Panc1 (cell line): ENCODE measurements around the gene AMFR. TPM values are rescaled to one million over a fixed set of nuclear protein-coding genes. Genes with fewer than 3 reads are reported as not detected.

ENCODE experiments used
- ATAC-seq: fragments of 200-7000 bp; cut with Tn5 transposase; 2 replicates; pipeline ENCODE4 v1.9.1; 2020; ENCODE audit warnings: mild to moderate bottlenecking, moderate library complexity
- BruUV-seq: library from RNA; stranded (reverse); fragments of 400-500 nt; replicated peaks from 2 replicates; lab custom pipeline; 2021; lab: Mats Ljungman, UMichigan
- CTCF ChIA-PET: fragments of 300-600 bp; sonication (Branson Sonifier 250); formaldehyde crosslinking; loops from one replicate; lab custom pipeline; 2022; ENCODE audit warnings: antibody characterized with exemption; lab: Charles Lee
- POLR2A ChIA-PET: fragments of 300-600 bp; sonication (Branson Sonifier 250); formaldehyde crosslinking; loops from one replicate; lab custom pipeline; 2022; ENCODE audit warnings: antibody characterized with exemption; lab: Charles Lee
- DNase-seq: peaks from one replicate; pipeline ENCODE4 v3.0.0-alpha.2; 2010; ENCODE audit warnings: low read depth, low spot score
- H3K27ac ChIP-seq: 2 replicates; pipeline ENCODE4 v1.5.1; 2011; ENCODE audit warnings: mild to moderate bottlenecking, low read length, inconsistent platforms
- H3K27me3 ChIP-seq: fragments of 200-500 bp; sonication (Bioruptor generic); 2 replicates; pipeline ENCODE4 v1.6.0; 2014; ENCODE audit warnings: low read length, inconsistent platforms; ENCODE audit not compliant: control insufficient read depth, insufficient read depth
- H3K36me3 ChIP-seq: fragments of 200-500 bp; sonication (Bioruptor generic); 2 replicates; pipeline ENCODE4 v1.5.1; 2014; ENCODE audit warnings: inconsistent platforms, mild to moderate bottlenecking, low read length, moderate library complexity; ENCODE audit not compliant: control insufficient read depth, insufficient read depth
- H3K4me1 ChIP-seq: 2 replicates; pipeline ENCODE4 v1.5.1; 2011; ENCODE audit warnings: inconsistent platforms, mild to moderate bottlenecking, low read length, moderate library complexity; ENCODE audit not compliant: control insufficient read depth, insufficient read depth
- H3K4me3 ChIP-seq, 2 experiments: 2 replicates each; pipeline ENCODE4 v1.5.1; 2011 to 2012; ENCODE audit warnings: low read depth in 2 of 2, low read length in 2 of 2, mild to moderate bottlenecking in 2 of 2, inconsistent platforms in 1 of 2, moderate library complexity in 1 of 2
- H3K9me3 ChIP-seq: fragments of 200-500 bp; sonication (Bioruptor generic); 2 replicates; pipeline ENCODE4 v1.5.1; 2014; ENCODE audit warnings: low read depth, mild to moderate bottlenecking, inconsistent platforms, low read length, moderate library complexity; ENCODE audit not compliant: control insufficient read depth, insufficient read depth
- POLR2AphosphoS5 ChIP-seq: IDR thresholded peaks from 2 replicates; pipeline ENCODE4 v1.6.1; 2012; ENCODE audit warnings: mild to moderate bottlenecking, low read depth, low read length, moderate library complexity
- SIN3A ChIP-seq: IDR thresholded peaks from 2 replicates; pipeline ENCODE4 v1.6.1; 2012; ENCODE audit warnings: low read depth, mild to moderate bottlenecking, low read length, moderate library complexity, borderline replicate concordance; ENCODE audit not compliant: insufficient read depth
- TCF7L2 ChIP-seq: IDR thresholded peaks from 2 replicates; pipeline ENCODE4 v1.6.1; 2011; ENCODE audit warnings: mild to moderate bottlenecking, low read depth, low read length, inconsistent platforms
- in situ Hi-C: cut with HindIII; loops from 2 replicates; pipeline ENCODE4 v1.10.0; 2016; ENCODE audit warnings: low sequenced_read_pairs, low pct_unique_long_range_greater_than_20kb
- intact Hi-C: fragments of 100-400 bp; cut with micrococcal nuclease; formaldehyde crosslinking; loops from one replicate; pipeline ENCODE4 v1.10.0; 2022; ENCODE audit not compliant: unreplicated experiment
- total RNA-seq: library from RNA; stranded (reverse); gene quantifications from one replicate; pipeline ENCODE4 v1.2.1, GENCODE V29; 2021; ENCODE audit not compliant: unreplicated experiment
- TF ChIP-seq, protein P1 (sequence below): fragments of 450-650 bp; IDR thresholded peaks from 2 replicates; pipeline ENCODE4 v1.5.1; 2017; ENCODE audit warnings: mild to moderate bottlenecking
- TF ChIP-seq, protein P2 (sequence below), 2 experiments: IDR thresholded peaks; 2 replicates each; pipeline ENCODE4 v1.6.1; 2011 to 2012; ENCODE audit warnings: low read depth in 2 of 2, control low read depth in 1 of 2, low read length in 1 of 2, mild to moderate bottlenecking in 1 of 2, moderate library complexity in 1 of 2; ENCODE audit not compliant: insufficient read depth in 1 of 2

AMFR gene
- total RNA-seq, 1 experiment from 2014 or later: 89.6 TPM

DNA sequence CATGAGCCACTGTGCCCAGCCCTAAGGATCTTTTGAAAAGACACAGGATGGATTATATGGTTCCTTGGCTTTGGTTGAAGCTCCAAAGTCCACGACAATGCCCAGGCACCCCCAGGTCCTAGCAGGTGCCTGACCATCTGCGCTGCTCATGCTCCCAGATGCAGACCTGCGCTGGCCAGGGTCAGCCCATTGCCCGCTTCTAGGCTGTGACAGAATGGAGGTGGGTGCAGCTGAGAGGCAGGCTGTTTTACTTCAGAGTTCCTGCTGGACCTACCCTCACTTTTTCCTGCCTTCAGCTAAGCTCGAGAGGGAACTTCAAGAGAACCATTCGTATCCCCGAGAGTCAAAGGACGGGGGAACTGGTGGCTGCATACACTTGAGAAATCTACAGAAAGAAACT, 60.5 kb downstream of the AMFR start:
- no peaks in the 10 kb centered on the region for H3K27me3 ChIP-seq
- DNase-seq (no peak), ATAC-seq (no peak)
- no peaks in the 10 kb centered on the region for H3K4me1 ChIP-seq
- H3K36me3 ChIP-seq: no peaks in the 10 kb centered on the region
- TF ChIP-seq, protein P1, sequence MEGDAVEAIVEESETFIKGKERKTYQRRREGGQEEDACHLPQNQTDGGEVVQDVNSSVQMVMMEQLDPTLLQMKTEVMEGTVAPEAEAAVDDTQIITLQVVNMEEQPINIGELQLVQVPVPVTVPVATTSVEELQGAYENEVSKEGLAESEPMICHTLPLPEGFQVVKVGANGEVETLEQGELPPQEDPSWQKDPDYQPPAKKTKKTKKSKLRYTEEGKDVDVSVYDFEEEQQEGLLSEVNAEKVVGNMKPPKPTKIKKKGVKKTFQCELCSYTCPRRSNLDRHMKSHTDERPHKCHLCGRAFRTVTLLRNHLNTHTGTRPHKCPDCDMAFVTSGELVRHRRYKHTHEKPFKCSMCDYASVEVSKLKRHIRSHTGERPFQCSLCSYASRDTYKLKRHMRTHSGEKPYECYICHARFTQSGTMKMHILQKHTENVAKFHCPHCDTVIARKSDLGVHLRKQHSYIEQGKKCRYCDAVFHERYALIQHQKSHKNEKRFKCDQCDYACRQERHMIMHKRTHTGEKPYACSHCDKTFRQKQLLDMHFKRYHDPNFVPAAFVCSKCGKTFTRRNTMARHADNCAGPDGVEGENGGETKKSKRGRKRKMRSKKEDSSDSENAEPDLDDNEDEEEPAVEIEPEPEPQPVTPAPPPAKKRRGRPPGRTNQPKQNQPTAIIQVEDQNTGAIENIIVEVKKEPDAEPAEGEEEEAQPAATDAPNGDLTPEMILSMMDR: no peak
- no peak for TF ChIP-seq POLR2AphosphoS5
- TF ChIP-seq SIN3A: no peak
- no peak for TF ChIP-seq TCF7L2
- TF ChIP-seq, protein P2, sequence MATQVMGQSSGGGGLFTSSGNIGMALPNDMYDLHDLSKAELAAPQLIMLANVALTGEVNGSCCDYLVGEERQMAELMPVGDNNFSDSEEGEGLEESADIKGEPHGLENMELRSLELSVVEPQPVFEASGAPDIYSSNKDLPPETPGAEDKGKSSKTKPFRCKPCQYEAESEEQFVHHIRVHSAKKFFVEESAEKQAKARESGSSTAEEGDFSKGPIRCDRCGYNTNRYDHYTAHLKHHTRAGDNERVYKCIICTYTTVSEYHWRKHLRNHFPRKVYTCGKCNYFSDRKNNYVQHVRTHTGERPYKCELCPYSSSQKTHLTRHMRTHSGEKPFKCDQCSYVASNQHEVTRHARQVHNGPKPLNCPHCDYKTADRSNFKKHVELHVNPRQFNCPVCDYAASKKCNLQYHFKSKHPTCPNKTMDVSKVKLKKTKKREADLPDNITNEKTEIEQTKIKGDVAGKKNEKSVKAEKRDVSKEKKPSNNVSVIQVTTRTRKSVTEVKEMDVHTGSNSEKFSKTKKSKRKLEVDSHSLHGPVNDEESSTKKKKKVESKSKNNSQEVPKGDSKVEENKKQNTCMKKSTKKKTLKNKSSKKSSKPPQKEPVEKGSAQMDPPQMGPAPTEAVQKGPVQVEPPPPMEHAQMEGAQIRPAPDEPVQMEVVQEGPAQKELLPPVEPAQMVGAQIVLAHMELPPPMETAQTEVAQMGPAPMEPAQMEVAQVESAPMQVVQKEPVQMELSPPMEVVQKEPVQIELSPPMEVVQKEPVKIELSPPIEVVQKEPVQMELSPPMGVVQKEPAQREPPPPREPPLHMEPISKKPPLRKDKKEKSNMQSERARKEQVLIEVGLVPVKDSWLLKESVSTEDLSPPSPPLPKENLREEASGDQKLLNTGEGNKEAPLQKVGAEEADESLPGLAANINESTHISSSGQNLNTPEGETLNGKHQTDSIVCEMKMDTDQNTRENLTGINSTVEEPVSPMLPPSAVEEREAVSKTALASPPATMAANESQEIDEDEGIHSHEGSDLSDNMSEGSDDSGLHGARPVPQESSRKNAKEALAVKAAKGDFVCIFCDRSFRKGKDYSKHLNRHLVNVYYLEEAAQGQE (IDR thresholded peaks at IDR 0.05; ENCODE audit: insufficient read depth in 1 of 2, low read depth in 2 of 2, low read length in 1 of 2): no peak
- no peak overlapping the region for H3K27ac ChIP-seq
- ChIA-PET POLR2A (interaction anchor here (0.7 kb wide), 1 partner anchor 91 kb away, joined by 4 read pairs; no protein-coding TSS in a partner anchor), CTCF (no interaction called here)
- in situ Hi-C loops: no loop called here
- H3K4me3 ChIP-seq: no peak overlapping the region
- intact Hi-C loops: no loop called here
- no TSS peak for BruUV-seq
- no peaks in the 10 kb centered on the region for H3K9me3 ChIP-seq

DNA sequence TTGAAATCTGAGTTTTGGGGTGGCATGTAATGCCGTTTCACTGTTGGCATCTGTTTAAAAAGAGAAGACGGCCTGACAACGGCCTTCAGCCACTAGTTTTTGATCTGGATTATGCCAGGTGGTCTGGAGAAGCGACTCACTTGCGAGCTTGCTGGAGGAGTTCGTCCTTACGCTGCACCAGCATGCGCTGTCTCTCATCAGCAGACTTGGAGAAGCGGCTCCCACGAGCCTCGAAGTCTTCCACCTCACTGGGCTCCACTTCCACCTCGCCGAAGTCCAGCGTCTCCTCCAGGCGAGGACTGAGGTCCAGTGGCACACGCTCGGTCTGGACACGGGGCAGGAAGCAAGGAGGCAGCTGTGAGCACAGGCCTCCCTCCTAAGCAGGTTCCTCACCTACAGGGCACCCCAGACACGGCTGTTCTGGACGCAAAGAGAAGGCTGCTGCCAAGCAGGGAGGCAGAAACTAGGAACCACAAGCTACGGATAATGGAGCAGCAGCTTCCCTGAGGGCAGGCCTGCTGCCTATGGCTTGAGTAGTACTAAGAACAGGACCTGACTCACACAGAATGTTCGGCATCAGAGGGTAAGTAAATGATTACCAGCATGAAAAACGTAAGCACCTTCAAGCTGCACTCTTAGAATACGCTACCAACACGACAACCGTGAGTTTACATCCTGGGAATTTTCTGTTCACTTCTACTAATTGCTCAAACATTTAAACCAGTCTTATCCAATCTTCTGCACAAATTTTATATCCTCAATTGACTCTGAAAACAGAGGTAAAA, 61.4 kb downstream of the AMFR start:
- no peaks in the 10 kb centered on the region for H3K36me3 ChIP-seq

More for the DNA sequence above, 61.4 kb downstream of the AMFR start:
- no peaks in the 10 kb centered on the region for H3K4me1 ChIP-seq
- H3K27ac ChIP-seq: no peak overlapping the region
- no peak for DNase-seq
- H3K27me3 ChIP-seq: no peaks in the 10 kb centered on the region
- BruUV-seq: no TSS peak
- intact Hi-C loops (no loop called here), in situ Hi-C loops (no loop called here)
- ChIA-PET POLR2A (interaction anchor here (0.7 kb wide), 1 partner anchor 91 kb away, joined by 4 read pairs; no protein-coding TSS in a partner anchor), CTCF (no interaction called here)
- H3K4me3 ChIP-seq: no peak overlapping the region
- H3K9me3 ChIP-seq: no peaks in the 10 kb centered on the region
- no peak for ATAC-seq
- TF ChIP-seq SIN3A: no peak
- no peak for TF ChIP-seq POLR2AphosphoS5
- TF ChIP-seq, protein P2 (IDR thresholded peaks at IDR 0.05; ENCODE audit: insufficient read depth in 1 of 2, low read depth in 2 of 2, low read length in 1 of 2): no peak
- TF ChIP-seq TCF7L2: no peak
- TF ChIP-seq, protein P1: no peak
